GM23338 (cell line): ENCODE measurements around the gene SCFD2.

Source experiments
- CREB1 ChIP-seq: fragments of 250-450 bp; sonication (Bioruptor Pico); IDR thresholded peaks from 2 replicates; pipeline ENCODE4 v1.5.0; 2020; ENCODE audit warnings: low read depth, mild to moderate bottlenecking, moderate library complexity
- EZH2 ChIP-seq: fragments of 200-600 bp; sonication (generic); IDR thresholded peaks from one replicate; pipeline ENCODE4 v1.8.0; 2017; ENCODE audit warnings: antibody characterized with exemption, mild to moderate bottlenecking, low read depth; ENCODE audit not compliant: unreplicated experiment
- EZH2phosphoT487 ChIP-seq: fragments of 200-600 bp; sonication (generic); IDR thresholded peaks from one replicate; pipeline ENCODE4 v1.8.1; 2018; ENCODE audit warnings: antibody characterized with exemption; ENCODE audit not compliant: unreplicated experiment
- JUNB ChIP-seq: IDR thresholded peaks from one replicate; pipeline ENCODE4 v1.6.1; 2016; ENCODE audit warnings: antibody characterized with exemption; ENCODE audit not compliant: unreplicated experiment
- NANOG ChIP-seq: IDR thresholded peaks from 2 replicates; pipeline ENCODE4 v1.6.1; 2016; ENCODE audit warnings: antibody characterized with exemption, borderline replicate concordance
- POLR2AphosphoS5 ChIP-seq: IDR thresholded peaks from 2 replicates; pipeline ENCODE4 v1.6.1; 2016; ENCODE audit warnings: antibody characterized with exemption, low read depth
- REST ChIP-seq: IDR thresholded peaks from one replicate; pipeline ENCODE4 v1.6.1; 2018; ENCODE audit warnings: antibody characterized with exemption; ENCODE audit not compliant: unreplicated experiment
- ZNF114 ChIP-seq: fragments of 250-450 bp; sonication (Bioruptor Pico); IDR thresholded peaks from 2 replicates; pipeline ENCODE4 v1.5.0; 2020; ENCODE audit warnings: mild to moderate bottlenecking, moderate library complexity
- TF ChIP-seq, protein P1 (sequence below), 2 experiments: fragments of 200-600 bp in 1 of 2; sonication (generic) in 1 of 2; conservative IDR thresholded peaks; 2 replicates each; pipeline versions ENCODE4 v1.5.1 to v1.6.1; 2016 to 2017; ENCODE audit warnings: antibody characterized with exemption in 2 of 2, low read depth in 2 of 2, mild to moderate bottlenecking in 2 of 2, moderate library complexity in 1 of 2
- TF ChIP-seq, protein P2 (sequence below): fragments of 250-450 bp; sonication (Bioruptor Pico); IDR thresholded peaks from 2 replicates; pipeline ENCODE4 v1.5.0; 2020; ENCODE audit warnings: mild to moderate bottlenecking, moderate library complexity

GRCh38 chr4:52991472-52991871 lies 374.4 kb downstream of the SCFD2 start:
- TF ChIP-seq EZH2phosphoT487 = no peak
- TF ChIP-seq, protein P1, sequence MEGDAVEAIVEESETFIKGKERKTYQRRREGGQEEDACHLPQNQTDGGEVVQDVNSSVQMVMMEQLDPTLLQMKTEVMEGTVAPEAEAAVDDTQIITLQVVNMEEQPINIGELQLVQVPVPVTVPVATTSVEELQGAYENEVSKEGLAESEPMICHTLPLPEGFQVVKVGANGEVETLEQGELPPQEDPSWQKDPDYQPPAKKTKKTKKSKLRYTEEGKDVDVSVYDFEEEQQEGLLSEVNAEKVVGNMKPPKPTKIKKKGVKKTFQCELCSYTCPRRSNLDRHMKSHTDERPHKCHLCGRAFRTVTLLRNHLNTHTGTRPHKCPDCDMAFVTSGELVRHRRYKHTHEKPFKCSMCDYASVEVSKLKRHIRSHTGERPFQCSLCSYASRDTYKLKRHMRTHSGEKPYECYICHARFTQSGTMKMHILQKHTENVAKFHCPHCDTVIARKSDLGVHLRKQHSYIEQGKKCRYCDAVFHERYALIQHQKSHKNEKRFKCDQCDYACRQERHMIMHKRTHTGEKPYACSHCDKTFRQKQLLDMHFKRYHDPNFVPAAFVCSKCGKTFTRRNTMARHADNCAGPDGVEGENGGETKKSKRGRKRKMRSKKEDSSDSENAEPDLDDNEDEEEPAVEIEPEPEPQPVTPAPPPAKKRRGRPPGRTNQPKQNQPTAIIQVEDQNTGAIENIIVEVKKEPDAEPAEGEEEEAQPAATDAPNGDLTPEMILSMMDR (conservative IDR thresholded peaks at IDR 0.05; ENCODE audit: low read depth in 2 of 2) = no peak
- TF ChIP-seq POLR2AphosphoS5 = no peak
- TF ChIP-seq EZH2 = no peak
- no peak for TF ChIP-seq CREB1 (CRISPR knock-in tag)
- TF ChIP-seq, protein P2, sequence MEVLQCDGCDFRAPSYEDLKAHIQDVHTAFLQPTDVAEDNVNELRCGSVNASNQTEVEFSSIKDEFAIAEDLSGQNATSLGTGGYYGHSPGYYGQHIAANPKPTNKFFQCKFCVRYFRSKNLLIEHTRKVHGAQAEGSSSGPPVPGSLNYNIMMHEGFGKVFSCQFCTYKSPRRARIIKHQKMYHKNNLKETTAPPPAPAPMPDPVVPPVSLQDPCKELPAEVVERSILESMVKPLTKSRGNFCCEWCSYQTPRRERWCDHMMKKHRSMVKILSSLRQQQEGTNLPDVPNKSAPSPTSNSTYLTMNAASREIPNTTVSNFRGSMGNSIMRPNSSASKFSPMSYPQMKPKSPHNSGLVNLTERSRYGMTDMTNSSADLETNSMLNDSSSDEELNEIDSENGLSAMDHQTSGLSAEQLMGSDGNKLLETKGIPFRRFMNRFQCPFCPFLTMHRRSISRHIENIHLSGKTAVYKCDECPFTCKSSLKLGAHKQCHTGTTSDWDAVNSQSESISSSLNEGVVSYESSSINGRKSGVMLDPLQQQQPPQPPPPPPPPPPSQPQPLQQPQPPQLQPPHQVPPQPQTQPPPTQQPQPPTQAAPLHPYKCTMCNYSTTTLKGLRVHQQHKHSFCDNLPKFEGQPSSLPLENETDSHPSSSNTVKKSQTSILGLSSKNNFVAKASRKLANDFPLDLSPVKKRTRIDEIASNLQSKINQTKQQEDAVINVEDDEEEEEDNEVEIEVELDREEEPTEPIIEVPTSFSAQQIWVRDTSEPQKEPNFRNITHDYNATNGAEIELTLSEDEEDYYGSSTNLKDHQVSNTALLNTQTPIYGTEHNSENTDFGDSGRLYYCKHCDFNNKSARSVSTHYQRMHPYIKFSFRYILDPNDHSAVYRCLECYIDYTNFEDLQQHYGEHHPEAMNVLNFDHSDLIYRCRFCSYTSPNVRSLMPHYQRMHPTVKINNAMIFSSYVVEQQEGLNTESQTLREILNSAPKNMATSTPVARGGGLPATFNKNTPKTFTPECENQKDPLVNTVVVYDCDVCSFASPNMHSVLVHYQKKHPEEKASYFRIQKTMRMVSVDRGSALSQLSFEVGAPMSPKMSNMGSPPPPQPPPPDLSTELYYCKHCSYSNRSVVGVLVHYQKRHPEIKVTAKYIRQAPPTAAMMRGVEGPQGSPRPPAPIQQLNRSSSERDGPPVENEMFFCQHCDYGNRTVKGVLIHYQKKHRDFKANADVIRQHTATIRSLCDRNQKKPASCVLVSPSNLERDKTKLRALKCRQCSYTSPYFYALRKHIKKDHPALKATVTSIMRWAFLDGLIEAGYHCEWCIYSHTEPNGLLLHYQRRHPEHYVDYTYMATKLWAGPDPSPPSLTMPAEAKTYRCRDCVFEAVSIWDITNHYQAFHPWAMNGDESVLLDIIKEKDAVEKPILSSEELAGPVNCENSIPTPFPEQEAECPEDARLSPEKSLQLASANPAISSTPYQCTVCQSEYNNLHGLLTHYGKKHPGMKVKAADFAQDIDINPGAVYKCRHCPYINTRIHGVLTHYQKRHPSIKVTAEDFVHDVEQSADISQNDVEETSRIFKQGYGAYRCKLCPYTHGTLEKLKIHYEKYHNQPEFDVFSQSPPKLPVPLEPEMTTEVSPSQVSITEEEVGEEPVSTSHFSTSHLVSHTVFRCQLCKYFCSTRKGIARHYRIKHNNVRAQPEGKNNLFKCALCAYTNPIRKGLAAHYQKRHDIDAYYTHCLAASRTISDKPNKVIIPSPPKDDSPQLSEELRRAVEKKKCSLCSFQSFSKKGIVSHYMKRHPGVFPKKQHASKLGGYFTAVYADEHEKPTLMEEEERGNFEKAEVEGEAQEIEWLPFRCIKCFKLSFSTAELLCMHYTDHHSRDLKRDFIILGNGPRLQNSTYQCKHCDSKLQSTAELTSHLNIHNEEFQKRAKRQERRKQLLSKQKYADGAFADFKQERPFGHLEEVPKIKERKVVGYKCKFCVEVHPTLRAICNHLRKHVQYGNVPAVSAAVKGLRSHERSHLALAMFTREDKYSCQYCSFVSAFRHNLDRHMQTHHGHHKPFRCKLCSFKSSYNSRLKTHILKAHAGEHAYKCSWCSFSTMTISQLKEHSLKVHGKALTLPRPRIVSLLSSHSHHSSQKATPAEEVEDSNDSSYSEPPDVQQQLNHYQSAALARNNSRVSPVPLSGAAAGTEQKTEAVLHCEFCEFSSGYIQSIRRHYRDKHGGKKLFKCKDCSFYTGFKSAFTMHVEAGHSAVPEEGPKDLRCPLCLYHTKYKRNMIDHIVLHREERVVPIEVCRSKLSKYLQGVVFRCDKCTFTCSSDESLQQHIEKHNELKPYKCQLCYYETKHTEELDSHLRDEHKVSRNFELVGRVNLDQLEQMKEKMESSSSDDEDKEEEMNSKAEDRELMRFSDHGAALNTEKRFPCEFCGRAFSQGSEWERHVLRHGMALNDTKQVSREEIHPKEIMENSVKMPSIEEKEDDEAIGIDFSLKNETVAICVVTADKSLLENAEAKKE = no peak
- no peak for TF ChIP-seq REST
- TF ChIP-seq ZNF114 (CRISPR knock-in tag) = no peak
- no peak for TF ChIP-seq JUNB
- no peak for TF ChIP-seq NANOG
